ENCODE data around the gene GSK3B.

DNA sequence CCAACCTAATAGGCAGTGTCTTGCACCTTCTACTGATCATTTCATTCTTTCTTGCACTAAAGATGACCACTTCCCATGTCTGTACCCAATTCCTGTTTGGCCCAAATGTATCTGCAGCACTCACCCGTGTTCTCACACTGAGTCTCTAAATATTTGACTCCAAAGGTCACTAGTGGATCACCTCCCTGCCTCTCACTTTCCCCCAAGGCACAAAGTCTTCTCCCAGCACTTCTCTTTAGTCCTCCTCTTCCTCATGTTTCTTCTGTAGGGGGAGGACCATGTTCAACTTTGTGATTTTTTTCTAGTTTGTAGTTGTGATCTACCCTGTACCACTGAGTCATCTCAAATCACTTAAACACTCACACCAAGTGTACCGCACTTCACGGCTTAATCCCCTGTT, 298.4 kb downstream of the GSK3B start:
- TF ChIP-seq, protein P1, sequence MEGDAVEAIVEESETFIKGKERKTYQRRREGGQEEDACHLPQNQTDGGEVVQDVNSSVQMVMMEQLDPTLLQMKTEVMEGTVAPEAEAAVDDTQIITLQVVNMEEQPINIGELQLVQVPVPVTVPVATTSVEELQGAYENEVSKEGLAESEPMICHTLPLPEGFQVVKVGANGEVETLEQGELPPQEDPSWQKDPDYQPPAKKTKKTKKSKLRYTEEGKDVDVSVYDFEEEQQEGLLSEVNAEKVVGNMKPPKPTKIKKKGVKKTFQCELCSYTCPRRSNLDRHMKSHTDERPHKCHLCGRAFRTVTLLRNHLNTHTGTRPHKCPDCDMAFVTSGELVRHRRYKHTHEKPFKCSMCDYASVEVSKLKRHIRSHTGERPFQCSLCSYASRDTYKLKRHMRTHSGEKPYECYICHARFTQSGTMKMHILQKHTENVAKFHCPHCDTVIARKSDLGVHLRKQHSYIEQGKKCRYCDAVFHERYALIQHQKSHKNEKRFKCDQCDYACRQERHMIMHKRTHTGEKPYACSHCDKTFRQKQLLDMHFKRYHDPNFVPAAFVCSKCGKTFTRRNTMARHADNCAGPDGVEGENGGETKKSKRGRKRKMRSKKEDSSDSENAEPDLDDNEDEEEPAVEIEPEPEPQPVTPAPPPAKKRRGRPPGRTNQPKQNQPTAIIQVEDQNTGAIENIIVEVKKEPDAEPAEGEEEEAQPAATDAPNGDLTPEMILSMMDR (IDR thresholded peaks at IDR 0.05) = no peak
- no peak for TF ChIP-seq POLR2A (IDR thresholded peaks at IDR 0.05)

Measured in thyroid gland (tissue), 4 donors.